Measurements from ENCODE around the gene RABGAP1L. TPM values are rescaled to one million over a fixed set of nuclear protein-coding genes. Genes with fewer than 3 reads are reported as not detected.

Gene RABGAP1L
- polyA plus RNA-seq, 1 donor (not counting 4 experiments of a cell fraction or from before 2014, with no cell fraction given), result 24.2 TPM

DNA sequence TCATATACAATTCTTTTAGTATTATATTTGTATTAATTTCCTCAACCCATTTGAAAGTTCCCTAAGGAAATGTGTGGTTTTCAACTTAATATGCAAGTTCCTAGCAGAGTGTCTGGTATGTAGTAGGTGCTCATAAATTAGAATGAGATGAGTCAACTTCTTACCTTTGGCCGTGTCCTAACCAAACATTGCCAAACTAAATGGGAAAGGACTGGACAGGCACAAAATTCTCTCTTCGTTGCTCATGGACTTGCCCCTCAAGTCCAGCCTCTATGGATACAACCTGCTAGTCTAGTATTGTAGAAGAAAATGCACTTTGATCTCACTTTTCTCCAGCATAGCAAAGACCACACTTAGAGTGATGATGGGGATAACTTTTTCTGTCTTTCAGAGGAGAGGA lies 875.5 kb downstream of the RABGAP1L start:
- H2AFZ ChIP-seq (ENCODE audit: control insufficient read depth, low read length), result no peak overlapping the region
- dilution Hi-C loops (cut with MboI; ENCODE audit: extremely low pct_ligation_motif_present, low sequenced_read_pairs), result no loop called here
- no peak overlapping the region for H3K4me3 ChIP-seq (ENCODE audit: control insufficient read depth in 2 of 3, extremely low read depth in 1 of 3, insufficient read depth in 2 of 3, low read depth in 1 of 3, low read length in 3 of 3)
- H3K9me1 ChIP-seq (ENCODE audit: control insufficient read depth, extremely low read depth, insufficient read depth, low read length), result no peaks in the 10 kb centered on the region
- no peaks in the 10 kb centered on the region for H3K79me2 ChIP-seq (ENCODE audit: control insufficient read depth, insufficient read depth, low read length)
- H3K4me2 ChIP-seq (ENCODE audit: control insufficient read depth, extremely low read depth, insufficient read depth, low read depth, low read length), result no peak overlapping the region
- DNase-seq (ENCODE audit: low read depth, low spot score), result no peak
- H3K9ac ChIP-seq (ENCODE audit: control insufficient read depth, extremely low read depth, insufficient read depth, low read length), result no peak overlapping the region
- no peak for FAIRE-seq
- no peaks in the 10 kb centered on the region for H4K20me1 ChIP-seq (ENCODE audit: control insufficient read depth, extremely low read depth, insufficient read depth, low read length)
- TF ChIP-seq, protein P1, sequence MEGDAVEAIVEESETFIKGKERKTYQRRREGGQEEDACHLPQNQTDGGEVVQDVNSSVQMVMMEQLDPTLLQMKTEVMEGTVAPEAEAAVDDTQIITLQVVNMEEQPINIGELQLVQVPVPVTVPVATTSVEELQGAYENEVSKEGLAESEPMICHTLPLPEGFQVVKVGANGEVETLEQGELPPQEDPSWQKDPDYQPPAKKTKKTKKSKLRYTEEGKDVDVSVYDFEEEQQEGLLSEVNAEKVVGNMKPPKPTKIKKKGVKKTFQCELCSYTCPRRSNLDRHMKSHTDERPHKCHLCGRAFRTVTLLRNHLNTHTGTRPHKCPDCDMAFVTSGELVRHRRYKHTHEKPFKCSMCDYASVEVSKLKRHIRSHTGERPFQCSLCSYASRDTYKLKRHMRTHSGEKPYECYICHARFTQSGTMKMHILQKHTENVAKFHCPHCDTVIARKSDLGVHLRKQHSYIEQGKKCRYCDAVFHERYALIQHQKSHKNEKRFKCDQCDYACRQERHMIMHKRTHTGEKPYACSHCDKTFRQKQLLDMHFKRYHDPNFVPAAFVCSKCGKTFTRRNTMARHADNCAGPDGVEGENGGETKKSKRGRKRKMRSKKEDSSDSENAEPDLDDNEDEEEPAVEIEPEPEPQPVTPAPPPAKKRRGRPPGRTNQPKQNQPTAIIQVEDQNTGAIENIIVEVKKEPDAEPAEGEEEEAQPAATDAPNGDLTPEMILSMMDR (optimal IDR thresholded peaks at IDR 0.05 in 1 of 3, IDR thresholded peaks at IDR 0.05 in 1 of 3, conservative IDR thresholded peaks at IDR 0.05 in 1 of 3; ENCODE audit: extremely low read depth in 1 of 3, insufficient read depth in 2 of 3, low read length in 3 of 3), result no peak
- TF ChIP-seq EZH2 (IDR thresholded peaks at IDR 0.05; ENCODE audit: low read length), result no peak
- peaks cover 10% of the 10 kb centered on the region for H3K27me3 ChIP-seq (ENCODE audit: control insufficient read depth, extremely low read depth, insufficient read depth, low read length)
- no peaks in the 10 kb centered on the region for H3K9me3 ChIP-seq (ENCODE audit: control insufficient read depth, low read depth, low read length)
- H3K4me1 ChIP-seq (ENCODE audit: control insufficient read depth, extremely low read depth, insufficient read depth, low read length), result no peaks in the 10 kb centered on the region
- no peaks in the 10 kb centered on the region for H3K36me3 ChIP-seq (ENCODE audit: control insufficient read depth in 2 of 2, extremely low read depth in 1 of 2, insufficient read depth in 2 of 2, low read length in 2 of 2)
- no peak overlapping the region for H3K27ac ChIP-seq (ENCODE audit: control insufficient read depth, insufficient read depth, low read length)

DNA sequence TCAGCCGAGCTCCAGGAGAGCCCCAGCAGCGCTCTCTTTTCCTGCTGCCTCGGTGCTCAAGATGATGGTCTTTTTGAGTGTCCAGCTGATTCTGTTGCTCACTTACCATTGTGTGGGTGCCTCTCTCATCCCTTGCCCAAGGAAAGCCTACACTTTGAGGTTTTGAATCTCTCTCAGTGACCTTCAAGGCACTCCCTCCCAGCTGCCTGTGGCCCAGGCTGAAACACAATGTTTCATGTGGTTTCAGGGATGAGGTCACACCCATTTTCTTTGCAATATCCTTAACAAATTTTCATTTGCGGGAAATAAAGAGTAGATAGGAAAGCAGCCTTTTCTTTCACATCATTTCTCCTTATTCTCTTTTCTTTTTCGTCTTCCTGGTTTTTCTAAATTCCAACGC lies 876.5 kb downstream of the RABGAP1L start:
- no peak overlapping the region for H3K27ac ChIP-seq (ENCODE audit: control insufficient read depth, insufficient read depth, low read length)
- H4K20me1 ChIP-seq (ENCODE audit: control insufficient read depth, extremely low read depth, insufficient read depth, low read length), result no peaks in the 10 kb centered on the region
- H3K4me1 ChIP-seq (ENCODE audit: control insufficient read depth, extremely low read depth, insufficient read depth, low read length), result no peaks in the 10 kb centered on the region
- dilution Hi-C loops (cut with MboI; ENCODE audit: extremely low pct_ligation_motif_present, low sequenced_read_pairs), result no loop called here
- no peak overlapping the region for H2AFZ ChIP-seq (ENCODE audit: control insufficient read depth, low read length)
- FAIRE-seq (no peak), DNase-seq (ENCODE audit: low read depth, low spot score) (no peak)
- H3K9me1 ChIP-seq (ENCODE audit: control insufficient read depth, extremely low read depth, insufficient read depth, low read length), result no peaks in the 10 kb centered on the region
- H3K9ac ChIP-seq (ENCODE audit: control insufficient read depth, extremely low read depth, insufficient read depth, low read length), result no peak overlapping the region
- H3K9me3 ChIP-seq (ENCODE audit: control insufficient read depth, low read depth, low read length), result no peaks in the 10 kb centered on the region
- H3K4me2 ChIP-seq (ENCODE audit: control insufficient read depth, extremely low read depth, insufficient read depth, low read depth, low read length), result no peak overlapping the region
- no peaks in the 10 kb centered on the region for H3K79me2 ChIP-seq (ENCODE audit: control insufficient read depth, insufficient read depth, low read length)
- no peak overlapping the region for H3K4me3 ChIP-seq (ENCODE audit: control insufficient read depth in 2 of 3, extremely low read depth in 1 of 3, insufficient read depth in 2 of 3, low read depth in 1 of 3, low read length in 3 of 3)
- TF ChIP-seq, protein P1 (optimal IDR thresholded peaks at IDR 0.05 in 1 of 3, IDR thresholded peaks at IDR 0.05 in 1 of 3, conservative IDR thresholded peaks at IDR 0.05 in 1 of 3; ENCODE audit: extremely low read depth in 1 of 3, insufficient read depth in 2 of 3, low read length in 3 of 3), result no peak
- TF ChIP-seq EZH2 (IDR thresholded peaks at IDR 0.05; ENCODE audit: low read length), result no peak
- no peaks in the 10 kb centered on the region for H3K36me3 ChIP-seq (ENCODE audit: control insufficient read depth in 2 of 2, extremely low read depth in 1 of 2, insufficient read depth in 2 of 2, low read length in 2 of 2)
- H3K27me3 ChIP-seq (ENCODE audit: control insufficient read depth, extremely low read depth, insufficient read depth, low read length), result peaks cover 10% of the 10 kb centered on the region

All from keratinocyte (primary cell).